H1 (cell line): ENCODE data around the gene AGT. TPM values are rescaled to one million over a fixed set of nuclear protein-coding genes. Genes with fewer than 3 reads are reported as not detected.

ENCODE experiments used
- TCF12 ChIP-seq: IDR thresholded peaks from 2 replicates; pipeline ENCODE4 v1.6.1; 2011; ENCODE audit warnings: low read depth, mild to moderate bottlenecking, low read length
- ZNF274 ChIP-seq: IDR thresholded peaks from 2 replicates; pipeline ENCODE4 v1.7.0; 2012; ENCODE audit warnings: low read length, borderline replicate concordance; ENCODE audit errors: extremely low read depth
- polyA plus RNA-seq, 7 experiments: library from polyadenylated mRNA; depleted of rRNA in 3 of 7; stranded (reverse) in 5 of 7; unstranded in 2 of 7; fragments of >200 nt in 5 of 7; fragments of 200-250 nt in 2 of 7; gene quantifications; 1 replicate in 5 of 7; 2 replicates in 1 of 7; 4 replicates in 1 of 7; pipeline versions ENCODE4 v1.2.1 to v1.2.3, GENCODE V29; 2011 to 2013; ENCODE audit warnings: missing spikeins in 2 of 7, mixed read lengths in 2 of 7
- total RNA-seq: library from RNA; stranded (reverse); fragmentation: NEBNext Ultra II Directional; extraction: Animal tissue kit (Norgen Biotek cat#: 25700); gene quantifications from 2 replicates; pipeline ENCODE4 v1.2.1, GENCODE V29; 2021

Gene AGT
- total and polyA plus RNA-seq, 2 of the 8 experiments (the other 6 are each of a cell fraction or from before 2014, with no cell fraction given), result 0.20 TPM; not detected in 1

DNA sequence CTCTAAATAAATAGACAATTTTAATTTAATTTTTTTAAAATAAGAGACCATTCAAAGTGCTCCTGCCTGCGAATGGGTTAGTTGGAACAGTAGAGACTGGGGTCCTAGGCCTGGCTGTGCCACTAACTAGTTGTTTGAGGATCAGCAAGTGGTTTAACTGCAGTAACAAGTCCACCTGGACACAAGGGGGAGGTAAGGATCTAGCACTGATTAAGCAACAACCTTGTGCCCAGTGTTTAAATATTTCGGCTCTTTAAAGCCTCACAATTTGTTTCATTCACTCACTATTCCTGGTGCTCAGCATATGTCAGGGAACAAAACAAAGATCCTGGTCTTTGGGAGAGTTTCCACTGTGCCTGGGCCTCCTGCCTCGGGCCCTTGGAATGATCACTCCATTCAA, 1.6 kb upstream of the AGT start (continued):
- no peak for TF ChIP-seq ZNF274
- no peak for TF ChIP-seq TCF12
- TF ChIP-seq, all 59 proteins: peak for 3
